ENCODE measurements around the gene LRP2. TPM values are rescaled to one million over a fixed set of nuclear protein-coding genes. Genes with fewer than 3 reads are reported as not detected.

LRP2 gene
- total RNA-seq, 2 experiments from 2014 or later, result 1.8 to 2.2 TPM

DNA sequence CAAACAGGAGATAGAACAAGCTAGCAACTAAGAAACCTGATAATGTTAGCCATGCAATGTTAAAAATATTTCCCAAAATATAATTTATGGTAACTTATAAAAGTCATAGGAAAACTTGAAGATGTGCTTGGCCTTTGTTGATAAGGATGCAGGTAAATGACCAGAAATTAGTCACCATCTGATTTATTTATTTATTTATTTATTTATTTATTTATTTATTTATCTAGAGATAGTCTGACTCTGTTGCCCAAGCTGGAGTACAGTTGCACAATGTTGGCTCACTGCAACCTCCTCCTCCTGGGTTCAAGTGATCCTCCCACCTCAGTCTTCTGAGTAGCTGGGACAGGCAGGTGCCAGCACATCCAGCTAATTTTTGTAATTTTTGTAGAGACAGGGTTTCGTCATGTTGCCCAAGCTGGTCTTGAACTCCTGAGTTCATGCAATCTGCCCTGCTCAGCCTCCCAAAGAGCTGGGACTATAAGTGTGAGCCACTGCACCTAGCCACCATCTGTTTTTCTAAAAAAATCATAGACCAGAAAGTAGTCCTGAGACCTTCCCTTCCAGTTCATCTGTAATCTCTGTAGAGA, 183.4 kb downstream of the LRP2 start:
- no peaks in the 10 kb centered on the region for H3K36me3 Mint-ChIP-seq (ENCODE audit: low read depth)
- DNase-seq (no peak), ATAC-seq (no peak)
- POLR2A ChIA-PET, result no interaction called here
- TF ChIP-seq, protein P1, sequence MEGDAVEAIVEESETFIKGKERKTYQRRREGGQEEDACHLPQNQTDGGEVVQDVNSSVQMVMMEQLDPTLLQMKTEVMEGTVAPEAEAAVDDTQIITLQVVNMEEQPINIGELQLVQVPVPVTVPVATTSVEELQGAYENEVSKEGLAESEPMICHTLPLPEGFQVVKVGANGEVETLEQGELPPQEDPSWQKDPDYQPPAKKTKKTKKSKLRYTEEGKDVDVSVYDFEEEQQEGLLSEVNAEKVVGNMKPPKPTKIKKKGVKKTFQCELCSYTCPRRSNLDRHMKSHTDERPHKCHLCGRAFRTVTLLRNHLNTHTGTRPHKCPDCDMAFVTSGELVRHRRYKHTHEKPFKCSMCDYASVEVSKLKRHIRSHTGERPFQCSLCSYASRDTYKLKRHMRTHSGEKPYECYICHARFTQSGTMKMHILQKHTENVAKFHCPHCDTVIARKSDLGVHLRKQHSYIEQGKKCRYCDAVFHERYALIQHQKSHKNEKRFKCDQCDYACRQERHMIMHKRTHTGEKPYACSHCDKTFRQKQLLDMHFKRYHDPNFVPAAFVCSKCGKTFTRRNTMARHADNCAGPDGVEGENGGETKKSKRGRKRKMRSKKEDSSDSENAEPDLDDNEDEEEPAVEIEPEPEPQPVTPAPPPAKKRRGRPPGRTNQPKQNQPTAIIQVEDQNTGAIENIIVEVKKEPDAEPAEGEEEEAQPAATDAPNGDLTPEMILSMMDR (IDR thresholded peaks at IDR 0.05), result no peak
- no peaks in the 10 kb centered on the region for H3K9me3 Mint-ChIP-seq
- CTCF ChIA-PET, result no interaction called here
- intact Hi-C loops (cut with micrococcal nuclease), result no loop called here
- H3K4me3 Mint-ChIP-seq, result no peak overlapping the region
- no peak overlapping the region for H3K27ac Mint-ChIP-seq
- H3K27me3 Mint-ChIP-seq, result peaks cover 11% of the 10 kb centered on the region
- H3K4me1 Mint-ChIP-seq (ENCODE audit: low read depth), result no peaks in the 10 kb centered on the region

DNA sequence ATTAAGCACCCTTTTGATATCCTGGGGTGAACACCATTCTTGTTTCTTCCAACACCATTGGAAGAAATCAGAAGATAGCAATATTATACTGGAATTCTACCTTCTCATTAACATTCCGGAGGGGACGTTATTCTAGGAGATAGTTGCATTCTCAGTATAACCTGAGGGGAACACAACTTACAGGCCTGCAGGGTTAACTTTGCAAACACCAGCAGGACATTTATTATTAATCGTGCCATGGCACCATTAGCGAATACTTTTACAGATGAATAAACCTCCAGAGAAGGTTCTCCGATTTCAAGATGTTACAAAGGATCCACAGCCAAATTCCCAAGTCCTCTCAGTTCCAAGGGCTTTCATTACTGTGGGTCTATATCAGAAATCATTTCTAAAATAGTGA, 184.0 kb downstream of the LRP2 start:
- H3K27ac Mint-ChIP-seq, result no peak overlapping the region
- TF ChIP-seq, protein P1 (IDR thresholded peaks at IDR 0.05), result no peak
- H3K36me3 Mint-ChIP-seq (ENCODE audit: low read depth), result no peaks in the 10 kb centered on the region
- H3K9me3 Mint-ChIP-seq, result no peaks in the 10 kb centered on the region
- H3K4me3 Mint-ChIP-seq, result no peak overlapping the region
- intact Hi-C loops (cut with micrococcal nuclease), result no loop called here
- no peak for DNase-seq
- no peaks in the 10 kb centered on the region for H3K4me1 Mint-ChIP-seq (ENCODE audit: low read depth)
- ATAC-seq, result no peak
- ChIA-PET POLR2A (no interaction called here), CTCF (no interaction called here)
- H3K27me3 Mint-ChIP-seq, result peaks cover 9% of the 10 kb centered on the region

DNA sequence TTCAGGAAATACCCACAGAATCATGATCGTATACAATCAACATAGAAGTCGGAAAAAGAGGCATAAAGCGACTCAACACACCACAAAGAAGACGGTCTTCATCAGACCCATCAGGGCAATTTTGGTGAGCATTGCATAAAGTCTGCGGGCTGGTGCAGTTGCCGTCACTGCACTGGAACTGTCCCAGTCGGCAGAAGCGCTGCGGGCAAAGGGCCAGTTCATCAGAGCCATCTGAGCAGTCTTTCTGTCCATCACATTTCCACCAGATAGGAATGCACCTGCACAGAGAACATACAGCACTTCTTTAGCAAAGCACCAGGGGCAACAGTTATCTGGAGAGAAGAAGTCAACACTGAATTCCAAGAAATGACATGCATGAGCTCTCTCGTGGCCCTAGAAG, 187.2 kb downstream of the LRP2 start:
- H3K27ac Mint-ChIP-seq, result no peak overlapping the region
- H3K9me3 Mint-ChIP-seq, result no peaks in the 10 kb centered on the region
- H3K36me3 Mint-ChIP-seq (ENCODE audit: low read depth), result no peaks in the 10 kb centered on the region
- peaks cover 11% of the 10 kb centered on the region for H3K27me3 Mint-ChIP-seq
- no peaks in the 10 kb centered on the region for H3K4me1 Mint-ChIP-seq (ENCODE audit: low read depth)
- no peak overlapping the region for H3K4me3 Mint-ChIP-seq
- ChIA-PET POLR2A (no interaction called here), CTCF (no interaction called here)
- TF ChIP-seq, protein P1 (IDR thresholded peaks at IDR 0.05), result no peak
- no peak for ATAC-seq
- intact Hi-C loops (cut with micrococcal nuclease), result no loop called here
- DNase-seq, result no peak

DNA sequence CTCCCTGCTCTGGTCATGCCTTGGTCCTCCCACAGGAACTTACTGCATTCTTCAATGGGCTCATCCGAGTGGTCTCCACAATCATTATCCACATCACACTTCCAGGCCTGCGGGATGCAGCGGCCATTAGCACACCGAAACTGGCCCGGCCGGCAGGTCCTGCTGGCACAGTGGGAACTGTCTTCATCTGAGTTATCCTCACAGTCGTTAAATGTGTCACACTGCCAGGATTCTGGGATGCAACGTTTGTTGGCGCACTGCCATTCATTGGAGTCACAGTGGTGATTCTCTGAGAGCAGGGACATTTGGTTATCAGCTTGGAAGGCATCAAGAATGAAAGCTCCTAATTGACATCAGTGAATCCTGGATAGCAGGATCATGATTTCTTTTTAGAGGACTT, 188.5 kb downstream of the LRP2 start:
- CTCF ChIA-PET, result no interaction called here
- Mint-ChIP-seq H3K36me3 (ENCODE audit: low read depth) (no peaks in the 10 kb centered on the region), H3K27ac (no peak overlapping the region), H3K27me3 (peaks cover 11% of the 10 kb centered on the region), H3K4me3 (no peak overlapping the region), H3K9me3 (no peaks in the 10 kb centered on the region), H3K4me1 (ENCODE audit: low read depth) (no peaks in the 10 kb centered on the region)
- intact Hi-C loops (cut with micrococcal nuclease), result no loop called here
- POLR2A ChIA-PET, result interaction anchor here (0.6 kb wide), 1 partner anchor 16 kb away, joined by 3 read pairs; no protein-coding TSS in a partner anchor
- TF ChIP-seq, protein P1 (IDR thresholded peaks at IDR 0.05), result no peak
- DNase-seq, result no peak
- no peak for ATAC-seq

GRCh38 chr2:169172914-169173313, 189.4 kb downstream of the LRP2 start:
- intact Hi-C loops (cut with micrococcal nuclease), result no loop called here
- DNase-seq, result no peak
- Mint-ChIP-seq H3K27ac (no peak overlapping the region), H3K9me3 (no peaks in the 10 kb centered on the region), H3K27me3 (peaks cover 13% of the 10 kb centered on the region), H3K36me3 (ENCODE audit: low read depth) (no peaks in the 10 kb centered on the region), H3K4me3 (no peak overlapping the region), H3K4me1 (ENCODE audit: low read depth) (no peaks in the 10 kb centered on the region)
- ChIA-PET CTCF (interaction anchor here (1.1 kb wide), 1 partner anchor 9 kb away, joined by 3 read pairs; no protein-coding TSS in a partner anchor), POLR2A (no interaction called here)
- TF ChIP-seq, protein P1 (IDR thresholded peaks at IDR 0.05), result no peak
- no peak for ATAC-seq

All from activated CD8-positive, alpha-beta T cell treated with anti-CD3 and anti-CD28 coated beads for 36 hours (primary cell).